22Rv1 (cell line): Measurements from ENCODE around the gene NHLRC2.
A peak's percentile ranks its signal among the peaks of the same experiment; 100 is the strongest.
"Not testable (repeated sequence)": the region's sequence is repeated elsewhere in the genome, so short reads cannot be mapped to it uniquely, and the experiment has no call there.

ENCODE experiments used
- H3K27ac ChIP-seq: fragments of 450-650 bp; 2 replicates; pipeline ENCODE4 v1.5.1; 2017
- ZFX ChIP-seq: fragments of 450-650 bp; IDR thresholded peaks from 2 replicates; pipeline ENCODE4 v1.6.1; 2017; ENCODE audit warnings: antibody characterized with exemption, borderline replicate concordance
- TF ChIP-seq, protein P1 (sequence below): fragments of 450-650 bp; IDR thresholded peaks from 2 replicates; pipeline ENCODE4 v1.5.1; 2017; ENCODE audit warnings: mild to moderate bottlenecking

The NHLRC2 gene, protein sequence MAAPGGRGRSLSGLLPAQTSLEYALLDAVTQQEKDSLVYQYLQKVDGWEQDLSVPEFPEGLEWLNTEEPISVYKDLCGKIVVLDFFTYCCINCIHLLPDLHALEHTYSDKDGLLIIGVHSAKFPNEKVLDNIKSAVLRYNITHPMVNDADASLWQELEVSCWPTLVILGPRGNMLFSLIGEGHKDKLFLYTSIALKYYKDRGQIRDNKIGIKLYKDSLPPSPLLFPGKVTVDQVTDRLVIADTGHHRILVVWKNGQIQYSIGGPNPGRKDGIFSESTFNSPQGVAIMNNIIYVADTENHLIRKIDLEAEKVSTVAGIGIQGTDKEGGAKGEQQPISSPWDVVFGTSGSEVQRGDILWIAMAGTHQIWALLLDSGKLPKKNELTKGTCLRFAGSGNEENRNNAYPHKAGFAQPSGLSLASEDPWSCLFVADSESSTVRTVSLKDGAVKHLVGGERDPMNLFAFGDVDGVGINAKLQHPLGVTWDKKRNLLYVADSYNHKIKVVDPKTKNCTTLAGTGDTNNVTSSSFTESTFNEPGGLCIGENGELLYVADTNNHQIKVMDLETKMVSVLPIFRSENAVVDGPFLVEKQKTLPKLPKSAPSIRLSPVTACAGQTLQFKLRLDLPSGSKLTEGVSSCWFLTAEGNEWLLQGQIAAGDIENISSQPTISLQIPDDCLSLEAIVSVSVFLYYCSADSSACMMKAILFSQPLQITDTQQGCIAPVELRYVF

DNA sequence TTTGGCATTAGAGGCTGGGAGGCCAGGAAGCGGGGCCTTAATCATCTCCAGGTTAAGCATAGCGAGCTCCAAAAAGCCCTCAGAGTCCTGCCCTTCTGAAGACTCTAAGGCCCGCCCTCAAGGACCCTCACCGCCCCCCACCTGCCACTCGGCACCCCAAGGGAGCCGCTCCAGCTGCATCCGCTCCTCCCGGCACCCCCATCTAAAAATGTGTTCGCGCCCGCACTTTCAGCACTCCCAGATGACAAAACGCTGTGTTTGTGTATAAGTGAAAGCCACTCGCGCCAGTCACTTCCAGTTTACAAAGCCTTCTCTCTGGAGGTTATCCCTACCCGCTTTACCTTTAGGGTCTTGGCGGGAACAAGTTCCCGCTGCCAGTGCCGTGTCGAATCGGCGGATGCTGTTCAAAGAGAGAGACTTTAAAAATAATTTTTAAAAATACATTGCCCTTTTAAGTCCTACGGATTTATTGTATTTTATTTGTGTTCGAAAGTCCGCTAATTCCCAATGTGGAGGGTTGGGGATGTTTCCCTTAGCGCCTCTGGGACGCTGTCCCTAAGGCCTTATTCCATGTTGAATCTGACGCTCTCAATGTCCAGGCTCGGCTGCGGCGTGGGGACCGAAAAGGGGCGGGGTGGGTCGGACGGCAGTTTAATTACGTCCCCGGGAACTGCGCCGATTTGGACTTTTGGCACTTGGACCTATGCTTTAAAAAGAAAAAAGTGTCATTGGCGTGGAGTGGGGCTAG is at the start of gene NHLRC2, which contains the start of gene DCLRE1A:
TSS of gene NHLRC2 (plus strand) at position 649 of the 748 bp plus-strand sequence. CDS start 212 bp downstream, outside the sequence.
TSS of gene DCLRE1A (minus strand) at position 70 of the 748 bp plus-strand sequence. CDS start 900 bp downstream, outside the sequence.
- TF ChIP-seq ZFX, result no peak
- TF ChIP-seq, protein P1, sequence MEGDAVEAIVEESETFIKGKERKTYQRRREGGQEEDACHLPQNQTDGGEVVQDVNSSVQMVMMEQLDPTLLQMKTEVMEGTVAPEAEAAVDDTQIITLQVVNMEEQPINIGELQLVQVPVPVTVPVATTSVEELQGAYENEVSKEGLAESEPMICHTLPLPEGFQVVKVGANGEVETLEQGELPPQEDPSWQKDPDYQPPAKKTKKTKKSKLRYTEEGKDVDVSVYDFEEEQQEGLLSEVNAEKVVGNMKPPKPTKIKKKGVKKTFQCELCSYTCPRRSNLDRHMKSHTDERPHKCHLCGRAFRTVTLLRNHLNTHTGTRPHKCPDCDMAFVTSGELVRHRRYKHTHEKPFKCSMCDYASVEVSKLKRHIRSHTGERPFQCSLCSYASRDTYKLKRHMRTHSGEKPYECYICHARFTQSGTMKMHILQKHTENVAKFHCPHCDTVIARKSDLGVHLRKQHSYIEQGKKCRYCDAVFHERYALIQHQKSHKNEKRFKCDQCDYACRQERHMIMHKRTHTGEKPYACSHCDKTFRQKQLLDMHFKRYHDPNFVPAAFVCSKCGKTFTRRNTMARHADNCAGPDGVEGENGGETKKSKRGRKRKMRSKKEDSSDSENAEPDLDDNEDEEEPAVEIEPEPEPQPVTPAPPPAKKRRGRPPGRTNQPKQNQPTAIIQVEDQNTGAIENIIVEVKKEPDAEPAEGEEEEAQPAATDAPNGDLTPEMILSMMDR, result no peak
- H3K27ac ChIP-seq, result peak within 1 kb of the TSS; percentile 87

DNA sequence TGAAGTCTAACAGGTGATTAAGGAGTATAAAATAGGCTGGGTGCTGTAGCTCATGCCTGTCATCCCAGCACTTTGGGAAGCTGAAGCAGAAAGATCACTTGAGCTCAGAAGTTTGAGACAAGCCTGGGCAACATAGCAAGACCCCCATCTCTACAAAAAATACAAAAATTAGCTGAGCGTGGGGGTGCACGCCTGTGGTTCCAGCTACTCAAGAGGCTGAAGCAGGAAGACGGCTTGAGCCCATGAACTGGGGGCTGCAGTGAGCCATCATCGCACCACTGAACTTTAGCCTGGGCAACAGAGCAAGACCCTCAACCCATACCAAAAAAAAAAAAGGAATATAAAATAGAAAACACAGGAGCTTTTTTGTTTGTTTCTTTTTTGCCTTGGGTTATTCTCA is 48.0 kb upstream of the NHLRC2 start:
- H3K27ac ChIP-seq, result no peak overlapping the region
- no peak for TF ChIP-seq ZFX
- TF ChIP-seq, protein P1, result no peak

DNA sequence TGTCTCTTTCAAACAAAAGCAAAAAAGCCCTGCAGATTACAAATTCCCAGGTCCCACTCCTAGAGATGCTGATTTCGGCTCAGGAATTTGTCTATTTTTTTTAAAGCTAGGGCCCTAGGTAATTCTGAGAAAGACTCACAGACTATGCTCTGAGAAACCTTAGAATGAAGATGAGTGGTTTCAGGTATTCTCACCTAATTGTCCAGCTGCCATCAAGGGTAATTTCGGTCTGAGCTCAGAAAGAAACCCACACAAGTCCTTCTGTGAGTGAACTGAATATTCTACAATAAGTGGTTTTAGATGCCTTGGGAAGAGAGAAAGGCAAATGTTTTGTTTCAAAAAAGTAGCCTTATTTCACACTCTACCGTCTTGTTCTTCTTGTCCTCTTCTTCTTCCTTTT is 46.3 kb upstream of the NHLRC2 start:
- no peak for TF ChIP-seq ZFX
- TF ChIP-seq, protein P1, result no peak
- no peak overlapping the region for H3K27ac ChIP-seq

DNA sequence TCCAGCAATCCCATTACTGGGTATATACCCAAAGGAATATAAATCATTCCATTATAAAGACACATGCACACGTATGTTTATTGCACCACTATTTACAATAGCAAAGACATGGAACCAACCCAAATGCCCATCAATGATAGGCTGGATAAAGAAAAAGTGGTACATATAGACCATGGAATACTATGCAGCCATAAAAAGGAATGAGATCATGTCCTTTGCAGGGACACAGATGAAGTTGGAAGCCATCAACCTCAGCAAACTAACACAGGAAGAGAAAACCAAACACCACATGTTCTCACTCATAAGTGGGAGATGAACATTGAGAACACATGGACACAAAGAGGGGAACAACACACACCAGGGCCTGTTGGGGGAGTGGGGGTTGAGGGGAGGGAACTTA is 39.8 kb upstream of the NHLRC2 start:
- not testable (repeated sequence) for H3K27ac ChIP-seq

DNA sequence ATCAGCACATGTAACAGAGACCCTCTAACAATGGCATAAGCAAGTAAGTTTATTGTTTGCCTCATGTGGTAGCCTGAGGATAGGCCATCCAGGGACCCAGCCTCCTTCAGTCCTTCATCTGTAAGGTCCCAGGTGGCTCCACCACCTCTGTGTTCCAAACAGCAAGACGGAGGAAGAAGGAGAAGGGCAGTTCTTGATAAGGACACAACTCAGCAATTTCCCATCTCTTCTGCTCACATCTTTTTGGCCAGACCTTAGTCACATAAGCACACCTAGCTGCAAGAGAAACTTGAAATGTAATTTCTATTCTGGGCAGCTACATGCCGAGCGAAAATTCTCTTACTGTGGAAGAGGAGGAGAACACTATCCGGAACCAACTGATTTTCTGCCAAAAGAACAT is 34.5 kb upstream of the NHLRC2 start:
- no peak for TF ChIP-seq ZFX
- TF ChIP-seq, protein P1, result no peak
- no peak overlapping the region for H3K27ac ChIP-seq

DNA sequence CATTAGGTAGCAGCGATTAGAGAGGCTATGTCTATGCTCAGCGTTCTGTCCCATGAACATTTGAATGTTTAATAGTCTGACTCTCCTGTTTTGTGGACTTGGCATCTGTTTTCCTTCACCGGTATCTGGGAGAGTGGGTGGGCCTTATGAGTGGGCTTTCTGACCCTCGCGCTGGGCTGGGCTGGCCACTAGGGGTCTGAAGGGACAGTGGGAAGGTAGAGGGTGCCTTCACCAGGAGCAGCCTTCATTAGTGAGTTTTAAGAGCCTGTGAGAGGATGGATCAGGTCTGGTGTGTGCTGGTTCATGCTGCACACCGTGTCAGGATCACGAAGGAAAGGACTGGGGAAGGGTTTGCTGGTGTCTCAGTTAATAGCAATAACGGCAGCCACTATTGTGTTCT is 34.0 kb upstream of the NHLRC2 start:
- TF ChIP-seq, protein P1, result peak; percentile 30; the same call in 1 of the 2 replicates
- TF ChIP-seq ZFX, result no peak
- no peak overlapping the region for H3K27ac ChIP-seq

DNA sequence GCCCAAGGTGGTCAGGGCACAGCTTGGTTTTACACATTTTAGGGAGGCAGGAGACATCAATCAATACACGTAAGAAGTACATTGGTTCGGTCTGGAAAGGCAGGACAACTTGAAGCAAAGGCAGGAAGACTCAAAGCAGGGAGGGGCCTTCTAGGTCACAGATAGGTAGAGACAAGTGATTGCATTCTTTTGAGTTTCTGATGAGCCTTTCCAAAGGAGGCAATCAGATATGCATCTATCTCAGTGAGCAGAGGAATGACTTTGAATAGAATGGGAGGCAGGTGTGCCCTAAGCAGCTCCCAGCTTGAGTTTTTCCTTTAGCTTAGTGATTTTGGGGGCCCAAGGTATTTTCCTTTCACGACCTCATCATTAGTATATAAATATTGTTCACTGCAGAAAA is 33.2 kb upstream of the NHLRC2 start:
- not testable (repeated sequence) for H3K27ac ChIP-seq

DNA sequence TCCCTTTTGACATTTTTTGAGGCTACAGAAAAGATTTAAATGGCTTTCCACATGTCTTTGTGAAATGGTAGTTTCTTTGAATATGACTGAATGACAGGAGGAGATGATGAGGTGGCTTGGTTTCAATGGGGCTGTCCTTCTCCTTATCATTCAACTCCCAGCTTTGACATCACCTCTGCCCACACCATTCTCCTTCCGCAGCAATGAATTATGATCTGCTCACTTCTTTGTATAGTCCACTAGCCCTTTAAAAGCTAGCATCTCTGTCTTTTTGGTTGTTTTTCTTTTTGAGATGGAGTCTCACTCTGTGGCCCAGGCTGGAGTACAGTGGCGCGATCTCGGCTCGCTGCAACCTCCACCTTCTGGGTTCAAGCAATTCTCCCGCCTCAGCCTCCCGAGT is 32.3 kb upstream of the NHLRC2 start:
- no peak overlapping the region for H3K27ac ChIP-seq
- TF ChIP-seq ZFX, result no peak
- TF ChIP-seq, protein P1, result no peak
